HCT116 (cell line): ENCODE measurements around the gene ZNF274. TPM values are rescaled to one million over a fixed set of nuclear protein-coding genes. Genes with fewer than 3 reads are reported as not detected.

ENCODE experiments used
- ATAC-seq: fragments of 200-7000 bp; cut with Tn5 transposase; 2 replicates; pipeline ENCODE4 v1.9.1; 2020; ENCODE audit warnings: mild to moderate bottlenecking, moderate library complexity
- BruUV-seq: library from RNA; stranded (reverse); fragments of 400-500 nt; replicated peaks from 2 replicates; lab custom pipeline; 2021; lab: Mats Ljungman, UMichigan
- CTCF ChIA-PET: fragments of 300-600 bp; sonication (Branson Sonifier 250); formaldehyde crosslinking; loops from one replicate; lab custom pipeline; 2021; ENCODE audit warnings: antibody characterized with exemption; lab: Charles Lee
- POLR2A ChIA-PET: fragments of 300-600, 350-600 bp; sonication (Branson Sonifier 250); formaldehyde crosslinking; loops from one replicate; lab custom pipeline; 2021; ENCODE audit warnings: antibody characterized with exemption; lab: Charles Lee
- RAD21 ChIA-PET, 2 experiments: fragments of 300-600 bp; sonication (Branson Sonifier 250); formaldehyde crosslinking; loops; one replicate each; lab custom pipeline; 2023; ENCODE audit warnings: low total read pairs in 2 of 2; ENCODE audit not compliant: uncharacterized antibody in 2 of 2, unreplicated experiment in 2 of 2, low non-redundant PET in 1 of 2; lab: Charles Lee
- DNase-seq: peaks from one replicate; pipeline ENCODE4 v3.0.0-alpha.2; 2010; ENCODE audit warnings: low read depth, low spot score
- H2AFZ ChIP-seq: fragments of 200-600 bp; shearing (Covaris generic), sonication (generic); 2 replicates; pipeline ENCODE4 v1.6.1; 2017; ENCODE audit warnings: low read depth, mixed run types, mixed read lengths, antibody characterized with exemption, low read length; ENCODE audit not compliant: poor library complexity, severe bottlenecking
- H3K27ac ChIP-seq: 2 replicates; pipeline ENCODE4 v1.5.1; 2012; ENCODE audit warnings: low read depth, low read length
- H3K27me3 ChIP-seq: fragments of 200-600 bp; sonication (generic); 2 replicates; pipeline ENCODE4 v1.6.1; 2016; ENCODE audit warnings: mixed run types, low read length, mixed read lengths; ENCODE audit not compliant: insufficient read depth
- H3K36me3 ChIP-seq, 2 experiments: fragments of 200-500 bp in 1 of 2; fragments of 200-600 bp in 1 of 2; sonication (Bioruptor generic) in 1 of 2; sonication (generic) in 1 of 2; 2 replicates each; pipeline versions ENCODE4 v1.5.1 to v1.6.1; 2014 to 2016; ENCODE audit warnings: low read length in 2 of 2, inconsistent platforms in 1 of 2, mixed read lengths in 1 of 2, mixed run types in 1 of 2; ENCODE audit not compliant: insufficient read depth in 2 of 2, control insufficient read depth in 1 of 2
- H3K4me1 ChIP-seq, 2 experiments: fragments of 200-600 bp in 1 of 2; sonication (generic) in 1 of 2; 2 replicates each; pipeline versions ENCODE4 v1.5.1 to v1.6.1; 2012 to 2017; ENCODE audit warnings: low read length in 2 of 2, inconsistent platforms in 1 of 2, mild to moderate bottlenecking in 1 of 2, mixed read lengths in 1 of 2, mixed run types in 1 of 2, moderate library complexity in 1 of 2; ENCODE audit not compliant: insufficient read depth in 2 of 2, control insufficient read depth in 1 of 2
- H3K4me2 ChIP-seq: fragments of 200-600 bp; sonication (generic); 2 replicates; pipeline ENCODE4 v1.6.1; 2017; ENCODE audit warnings: mixed run types, low read length, mixed read lengths
- H3K4me3 ChIP-seq, 2 experiments: fragments of 200-600 bp in 1 of 2; sonication (generic) in 1 of 2; replicated peaks in 1 of 2; 2 replicates each; pipeline ENCODE4 v1.5.1; 2011 to 2016; ENCODE audit warnings: low read length in 2 of 2, control low read depth in 1 of 2, low read depth in 1 of 2, mild to moderate bottlenecking in 1 of 2, mixed read lengths in 1 of 2, mixed run types in 1 of 2
- H3K79me2 ChIP-seq: fragments of 200-600 bp; sonication (generic); 2 replicates; pipeline ENCODE4 v1.6.1; 2017; ENCODE audit warnings: mild to moderate bottlenecking, mixed run types, low read length, moderate library complexity, mixed read lengths; ENCODE audit not compliant: insufficient read depth
- H3K9ac ChIP-seq: fragments of 200-600 bp; sonication (generic); 2 replicates; pipeline ENCODE4 v1.6.1; 2016; ENCODE audit warnings: low read length, mixed read lengths
- H3K9me2 ChIP-seq: fragments of 200-600 bp; sonication (generic), shearing (Covaris generic); 2 replicates; pipeline ENCODE4 v1.6.1; 2017; ENCODE audit warnings: mixed run types, mild to moderate bottlenecking, moderate library complexity; ENCODE audit not compliant: insufficient read depth
- H3K9me3 ChIP-seq, 2 experiments: fragments of 200-500 bp in 1 of 2; fragments of 200-600 bp in 1 of 2; sonication (Bioruptor generic) in 1 of 2; sonication (generic) in 1 of 2; 2 replicates each; pipeline ENCODE4 v1.6.1; 2014 to 2017; ENCODE audit warnings: low read length in 2 of 2, mixed read lengths in 2 of 2, inconsistent platforms in 1 of 2, low read depth in 1 of 2, mild to moderate bottlenecking in 1 of 2, mixed run types in 1 of 2, moderate library complexity in 1 of 2; ENCODE audit not compliant: control insufficient read depth in 1 of 2, insufficient read depth in 1 of 2
- H4K20me1 ChIP-seq: fragments of 200-600 bp; sonication (generic), shearing (Covaris generic); 2 replicates; pipeline ENCODE4 v1.6.1; 2017; ENCODE audit warnings: mixed run types, mild to moderate bottlenecking, moderate library complexity; ENCODE audit not compliant: insufficient read depth
- ATF3 ChIP-seq: IDR thresholded peaks from 2 replicates; pipeline ENCODE4 v1.6.1; 2012
- CBX3 ChIP-seq: IDR thresholded peaks from 2 replicates; pipeline ENCODE4 v1.6.1; 2012; ENCODE audit warnings: low read depth
- CEBPB ChIP-seq: IDR thresholded peaks from 2 replicates; pipeline ENCODE4 v1.6.1; 2012; ENCODE audit warnings: low read depth
- CTCF ChIP-seq, 3 experiments: fragments of 200-600 bp in 1 of 3; sonication (generic) in 1 of 3; IDR thresholded peaks in 2 of 3; conservative IDR thresholded peaks in 1 of 3; 2 replicates each; pipeline ENCODE4 v1.5.1; 2012 to 2017; ENCODE audit warnings: low read depth in 2 of 3, low read length in 2 of 3, antibody characterized with exemption in 1 of 3, borderline replicate concordance in 1 of 3, control low read depth in 1 of 3, mild to moderate bottlenecking in 1 of 3, mixed read lengths in 1 of 3, mixed run types in 1 of 3, moderate library complexity in 1 of 3; ENCODE audit not compliant: insufficient read depth in 1 of 3
- EGR1 ChIP-seq: IDR thresholded peaks from 2 replicates; pipeline ENCODE4 v1.6.1; 2012; ENCODE audit warnings: low read depth
- ELF1 ChIP-seq: IDR thresholded peaks from 2 replicates; pipeline ENCODE4 v1.6.1; 2012; ENCODE audit warnings: low read depth, borderline replicate concordance
- FOSL1 ChIP-seq: IDR thresholded peaks from 2 replicates; pipeline ENCODE4 v1.6.1; 2012; ENCODE audit warnings: low read depth
- JUND ChIP-seq: IDR thresholded peaks from 2 replicates; pipeline ENCODE4 v1.6.1; 2012
- POLR2A ChIP-seq: IDR thresholded peaks from 2 replicates; pipeline ENCODE4 v1.7.0; 2011; ENCODE audit warnings: borderline replicate concordance; ENCODE audit not compliant: insufficient read depth, insufficient read length; ENCODE audit errors: extremely low read depth
- RAD21 ChIP-seq: IDR thresholded peaks from 2 replicates; pipeline ENCODE4 v1.6.1; 2012; ENCODE audit warnings: low read depth, mild to moderate bottlenecking
- SIN3A ChIP-seq: IDR thresholded peaks from 2 replicates; pipeline ENCODE4 v1.6.1; 2012; ENCODE audit warnings: low read depth
- SP1 ChIP-seq: IDR thresholded peaks from 2 replicates; pipeline ENCODE4 v1.6.1; 2012; ENCODE audit warnings: low read depth
- SRF ChIP-seq: IDR thresholded peaks from 2 replicates; pipeline ENCODE4 v1.6.1; 2012; ENCODE audit warnings: low read depth
- TCF7L2 ChIP-seq: IDR thresholded peaks from 2 replicates; pipeline ENCODE4 v1.7.0; 2011; ENCODE audit warnings: borderline replicate concordance, inconsistent platforms; ENCODE audit not compliant: insufficient read depth, insufficient read length; ENCODE audit errors: extremely low read depth
- ZBTB33 ChIP-seq: IDR thresholded peaks from 2 replicates; pipeline ENCODE4 v1.6.1; 2011; ENCODE audit warnings: mild to moderate bottlenecking, low read length, moderate library complexity; ENCODE audit not compliant: insufficient replicate concordance; ENCODE audit errors: extremely low read depth
- ZFX ChIP-seq: fragments of 450-650 bp; IDR thresholded peaks from 2 replicates; pipeline ENCODE4 v1.6.1; 2017
- intact Hi-C: fragments of 100-400 bp; cut with micrococcal nuclease; formaldehyde crosslinking; loops from 2 replicates; pipeline ENCODE4 v1.10.0; 2022
- total RNA-seq: library from RNA; stranded (reverse); gene quantifications from one replicate; pipeline ENCODE4 v1.2.1, GENCODE V29; 2021; ENCODE audit not compliant: unreplicated experiment

Gene ZNF274
- total RNA-seq, 1 experiment from 2014 or later: 7.8 TPM

GRCh38 chr19:58262922-58263296 is 80.0 kb downstream of the ZNF274 start:
- Histone ChIP-seq H2AFZ (no peak overlapping the region), H3K27ac (no peak overlapping the region), H3K9me2 (no peaks in the 10 kb centered on the region), H3K79me2 (no peaks in the 10 kb centered on the region), H3K4me3 (no peak overlapping the region), H3K36me3 (peaks cover 8 to 44% of the 10 kb centered on the region in 2 experiments), H4K20me1 (no peaks in the 10 kb centered on the region), H3K4me1 (no peaks in the 10 kb centered on the region), H3K9me3 (peaks cover 62 to 64% of the 10 kb centered on the region in 2 experiments; a peak in 3 of 4 replicates), H3K9ac (no peak overlapping the region), H3K27me3 (no peaks in the 10 kb centered on the region), H3K4me2 (no peak overlapping the region)
- intact Hi-C loops: no loop called here
- RAD21 ChIA-PET: no interaction called here
- POLR2A ChIA-PET: no interaction called here
- TSS peak; percentile 28 for BruUV-seq
- no peak for ATAC-seq
- no peak for DNase-seq
- CTCF ChIA-PET: no interaction called here
- TF ChIP-seq SP1: no peak
- no peak for TF ChIP-seq CTCF (IDR thresholded peaks at IDR 0.05 in 2 of 3, conservative IDR thresholded peaks at IDR 0.05 in 1 of 3; ENCODE audit: borderline replicate concordance in 1 of 3, insufficient read depth in 1 of 3, low read depth in 2 of 3, low read length in 2 of 3)
- no peak for TF ChIP-seq ATF3
- no peak for TF ChIP-seq JUND
- no peak for TF ChIP-seq ZBTB33
- no peak for TF ChIP-seq TCF7L2
- no peak for TF ChIP-seq ZFX
- no peak for TF ChIP-seq FOSL1
- TF ChIP-seq POLR2A: no peak
- no peak for TF ChIP-seq ELF1
- TF ChIP-seq CEBPB: no peak
- TF ChIP-seq RAD21: no peak
- TF ChIP-seq SIN3A: no peak
- no peak for TF ChIP-seq CBX3
- no peak for TF ChIP-seq EGR1
- no peak for TF ChIP-seq SRF
- TF ChIP-seq, all 23 proteins: peak for 0

Other genes starting within 250 kb of the ZNF274 start
- gene ZNF418, start 247.7 kb upstream of the ZNF274 start, total RNA-seq: not detected
- gene ZNF256, start 235.4 kb upstream of the ZNF274 start, total RNA-seq: not detected
- not detected for gene C19orf18, start 208.5 kb upstream of the ZNF274 start, total RNA-seq
- 0.05 TPM for gene ZNF606, start 180.2 kb upstream of the ZNF274 start, total RNA-seq
- gene ZSCAN1, start 149.0 kb upstream of the ZNF274 start, total RNA-seq: not detected
- not detected for gene ZNF135, start 123.8 kb upstream of the ZNF274 start, total RNA-seq
- gene ZSCAN18, start 84.8 kb upstream of the ZNF274 start, total RNA-seq: 0.12 TPM
- 1.7 TPM for gene ZNF329, start 32.3 kb upstream of the ZNF274 start, total RNA-seq
- 46.3 TPM for gene ZNF544, start 45.9 kb downstream of the ZNF274 start, total RNA-seq
- gene ZNF8, start 95.9 kb downstream of the ZNF274 start, total RNA-seq: 6.4 TPM
- gene ERVK3-1, start 122.3 kb downstream of the ZNF274 start, total RNA-seq: 28.1 TPM
- gene ZSCAN22, start 143.9 kb downstream of the ZNF274 start, total RNA-seq: 4.6 TPM
- gene A1BG, start 170.4 kb downstream of the ZNF274 start, total RNA-seq: 1.2 TPM
- 5.1 TPM for gene ZNF497, start 179.7 kb downstream of the ZNF274 start, total RNA-seq
- 3.2 TPM for gene ZNF837, start 198.0 kb downstream of the ZNF274 start, total RNA-seq
- gene RPS5, start 204.2 kb downstream of the ZNF274 start, total RNA-seq: 1,982 TPM
- 1.2 TPM for gene RNF225, start 212.6 kb downstream of the ZNF274 start, total RNA-seq
- 25.8 TPM for gene ZNF584, start 225.6 kb downstream of the ZNF274 start, total RNA-seq